HepG2 (cell line): ENCODE results near the gene IMP3. TPM values are rescaled to one million over a fixed set of nuclear protein-coding genes. Genes with fewer than 3 reads are reported as not detected.

Source experiments
- ADNP ChIP-seq: sonication (generic); formaldehyde crosslinking; IDR thresholded peaks from 2 replicates; pipeline ENCODE4 v1.4.0; 2020; ENCODE audit warnings: missing genetic modification reagents
- FOXO1 ChIP-seq: sonication (generic); formaldehyde crosslinking; IDR thresholded peaks from 2 replicates; pipeline ENCODE4 v1.4.0; 2020; ENCODE audit warnings: missing genetic modification reagents
- GTF3A ChIP-seq: sonication (generic); formaldehyde crosslinking; conservative IDR thresholded peaks from 2 replicates; pipeline ENCODE4 v1.4.0; 2020; ENCODE audit warnings: mild to moderate bottlenecking, missing genetic modification reagents
- KAT7 ChIP-seq: IDR thresholded peaks from 2 replicates; pipeline ENCODE4 v1.6.1; 2018; ENCODE audit warnings: borderline replicate concordance, missing compliant biosample characterization
- MLLT10 ChIP-seq: sonication (generic); formaldehyde crosslinking; IDR thresholded peaks from 2 replicates; pipeline ENCODE4 v1.4.0; 2020; ENCODE audit warnings: missing genetic modification reagents
- NAIF1 ChIP-seq: sonication (generic); formaldehyde crosslinking; IDR thresholded peaks from 2 replicates; pipeline ENCODE4 v1.5.0; 2020; ENCODE audit warnings: mild to moderate bottlenecking, missing genetic modification reagents, borderline replicate concordance
- NPAS2 ChIP-seq: sonication (generic); formaldehyde crosslinking; IDR thresholded peaks from 2 replicates; pipeline ENCODE4 v1.8.0; 2022; ENCODE audit warnings: mild to moderate bottlenecking, missing genetic modification reagents, borderline replicate concordance
- YY1 ChIP-seq: IDR thresholded peaks from 2 replicates; pipeline ENCODE4 v1.6.1; 2011; ENCODE audit warnings: low read length, low read depth, moderate library complexity, mild to moderate bottlenecking; ENCODE audit not compliant: insufficient read depth, insufficient replicate concordance
- ZFY ChIP-seq: sonication (generic); formaldehyde crosslinking; IDR thresholded peaks from 2 replicates; pipeline ENCODE4 v1.4.0; 2020; ENCODE audit warnings: missing genetic modification reagents
- ZNF101 ChIP-seq: sonication (generic); formaldehyde crosslinking; IDR thresholded peaks from 2 replicates; pipeline ENCODE4 v1.4.0; 2020; ENCODE audit warnings: mild to moderate bottlenecking, low read depth, missing genetic modification reagents, borderline replicate concordance
- ZNF138 ChIP-seq: sonication (generic); formaldehyde crosslinking; IDR thresholded peaks from 2 replicates; pipeline ENCODE4 v1.5.0; 2020; ENCODE audit warnings: mild to moderate bottlenecking, low read depth, missing genetic modification reagents
- ZNF20 ChIP-seq: sonication (generic); formaldehyde crosslinking; IDR thresholded peaks from 2 replicates; pipeline ENCODE4 v1.4.0; 2020; ENCODE audit warnings: mild to moderate bottlenecking, moderate library complexity, missing genetic modification reagents
- ZNF253 ChIP-seq: sonication (generic); formaldehyde crosslinking; IDR thresholded peaks from 2 replicates; pipeline ENCODE4 v1.8.0; 2022; ENCODE audit warnings: mild to moderate bottlenecking, missing genetic modification reagents, borderline replicate concordance
- ZNF33A ChIP-seq: sonication (generic); formaldehyde crosslinking; IDR thresholded peaks from 2 replicates; pipeline ENCODE4 v1.5.1; 2020; ENCODE audit warnings: missing genetic modification reagents, mild to moderate bottlenecking, moderate library complexity, borderline replicate concordance
- ZNF605 ChIP-seq: sonication (generic); formaldehyde crosslinking; IDR thresholded peaks from 2 replicates; pipeline ENCODE4 v1.8.0; 2022; ENCODE audit warnings: mild to moderate bottlenecking, missing genetic modification reagents
- polyA plus RNA-seq, 8 experiments: library from polyadenylated mRNA; depleted of rRNA in 3 of 8; stranded (reverse) in 7 of 8; unstranded in 1 of 8; fragments of >200 nt; fragmentation: Illumina TruSeq in 4 of 8; extraction: Trizol in 4 of 8; gene quantifications; 2 replicates each; pipeline versions ENCODE4 v1.2.1 to v1.2.3, GENCODE V29; 2011 to 2016; ENCODE audit warnings: low read depth in 4 of 8, missing spikeins in 1 of 8, mixed read lengths in 1 of 8; ENCODE audit not compliant: insufficient read depth in 1 of 8
- total RNA-seq, 5 experiments: library from RNA; depleted of rRNA; stranded (reverse); fragments of >200 nt; fragmentation: Illumina TruSeq; extraction: Trizol; gene quantifications; 2 replicates each; pipeline ENCODE4 v1.2.3, GENCODE V29; 2016; ENCODE audit warnings: low read depth in 1 of 5
- TF ChIP-seq, protein P1 (sequence below): sonication (generic); formaldehyde crosslinking; IDR thresholded peaks from 2 replicates; pipeline ENCODE4 v1.4.0; 2020; ENCODE audit warnings: missing genetic modification reagents
- TF ChIP-seq, protein P2 (sequence below), 2 experiments: sonication (generic) in 1 of 2; formaldehyde crosslinking in 1 of 2; IDR thresholded peaks; 2 replicates each; pipeline versions ENCODE4 v1.4.0 to v1.6.1; 2016 to 2020; ENCODE audit warnings: borderline replicate concordance in 1 of 2, low read depth in 1 of 2, mild to moderate bottlenecking in 1 of 2, missing genetic modification reagents in 1 of 2
- TF ChIP-seq, protein P3 (sequence below): sonication (generic); formaldehyde crosslinking; IDR thresholded peaks from 2 replicates; pipeline ENCODE4 v1.4.0; 2020; ENCODE audit warnings: missing genetic modification reagents, borderline replicate concordance
- TF ChIP-seq, protein P4 (sequence below): sonication (generic); formaldehyde crosslinking; IDR thresholded peaks from 2 replicates; pipeline ENCODE4 v1.4.0; 2020; ENCODE audit warnings: missing genetic modification reagents, borderline replicate concordance

IMP3 gene
- total and polyA plus RNA-seq, 2 of the 13 experiments (the other 11 are each of a cell fraction or from before 2014, with no cell fraction given), result 38.3 to 143 TPM

DNA sequence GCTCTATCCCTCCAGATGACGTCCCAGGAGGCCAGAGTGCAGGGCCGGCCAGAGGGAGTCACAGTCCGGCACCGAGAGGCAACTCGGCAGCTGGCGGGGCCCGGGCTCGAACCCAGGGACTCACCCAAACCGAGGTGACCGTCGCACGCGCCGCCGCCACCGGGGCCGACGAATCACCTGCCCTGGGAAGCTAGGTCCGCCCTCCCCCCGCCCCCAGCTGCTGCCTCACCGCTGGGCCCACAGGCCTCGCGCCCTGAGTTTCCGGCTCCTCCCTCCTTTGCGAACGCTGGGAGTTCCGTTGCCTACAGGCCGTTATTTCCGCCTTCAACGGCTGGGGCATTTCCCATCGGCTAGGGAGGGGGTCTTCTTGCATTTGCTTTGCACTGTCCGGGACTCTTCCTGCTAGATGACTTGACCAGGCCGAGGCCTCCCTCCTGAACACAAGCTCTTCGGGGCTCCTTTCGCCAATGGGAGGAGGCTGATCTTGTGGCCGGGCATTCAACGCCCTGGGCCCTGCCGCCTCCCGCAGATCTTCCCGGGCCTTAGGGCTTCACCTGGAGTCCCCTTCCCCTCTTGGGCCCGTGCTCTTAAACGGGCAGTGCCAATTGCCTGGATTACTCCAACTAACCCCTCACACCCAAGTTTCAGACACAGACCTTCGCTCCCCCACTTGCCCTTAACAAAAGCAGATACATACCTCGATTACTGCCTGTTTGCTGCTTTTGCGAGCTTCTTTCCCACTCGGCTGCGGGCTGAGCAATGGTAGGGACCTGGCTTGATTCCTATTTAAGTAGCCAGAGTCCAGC, 14.3 kb downstream of the IMP3 start, which contains the start of gene SNUPN (continued):
- TF ChIP-seq, protein P1, sequence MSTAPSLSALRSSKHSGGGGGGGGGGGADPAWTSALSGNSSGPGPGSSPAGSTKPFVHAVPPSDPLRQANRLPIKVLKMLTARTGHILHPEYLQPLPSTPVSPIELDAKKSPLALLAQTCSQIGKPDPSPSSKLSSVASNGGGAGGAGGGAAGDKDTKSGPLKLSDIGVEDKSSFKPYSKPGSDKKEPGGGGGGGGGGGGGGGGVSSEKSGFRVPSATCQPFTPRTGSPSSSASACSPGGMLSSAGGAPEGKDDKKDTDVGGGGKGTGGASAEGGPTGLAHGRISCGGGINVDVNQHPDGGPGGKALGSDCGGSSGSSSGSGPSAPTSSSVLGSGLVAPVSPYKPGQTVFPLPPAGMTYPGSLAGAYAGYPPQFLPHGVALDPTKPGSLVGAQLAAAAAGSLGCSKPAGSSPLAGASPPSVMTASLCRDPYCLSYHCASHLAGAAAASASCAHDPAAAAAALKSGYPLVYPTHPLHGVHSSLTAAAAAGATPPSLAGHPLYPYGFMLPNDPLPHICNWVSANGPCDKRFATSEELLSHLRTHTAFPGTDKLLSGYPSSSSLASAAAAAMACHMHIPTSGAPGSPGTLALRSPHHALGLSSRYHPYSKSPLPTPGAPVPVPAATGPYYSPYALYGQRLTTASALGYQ, result 0 out of 2 replicates have a peak, but pooled peaks have one; percentile 44
- TF ChIP-seq ZNF253 (CRISPR knock-in tag) (no peak), KAT7 (CRISPR knock-in tag) (peak; percentile 57; the same call in 1 of the 2 replicates), NPAS2 (no peak), YY1 (peak; percentile 36), MLLT10 (no peak), NAIF1 (CRISPR knock-in tag) (no peak; the same call in 1 of the 2 replicates), ADNP (CRISPR knock-in tag) (peak; percentile 89; the same call in 1 of the 2 replicates), ZNF101 (CRISPR knock-in tag) (no peak), ZNF33A (CRISPR knock-in tag) (peak; percentile 90; the same call in 1 of the 2 replicates), ZNF605 (peak; percentile 77), FOXO1 (CRISPR knock-in tag) (peak; percentile 46; the same call in 1 of the 2 replicates), GTF3A (peak; percentile 60; the same call in 1 of the 2 replicates), ZFY (CRISPR knock-in tag) (peak; percentile 95), ZNF138 (CRISPR knock-in tag) (peak; percentile 15; the same call in 1 of the 2 replicates), ZNF20 (CRISPR knock-in tag) (no peak)
- TF ChIP-seq, protein P2, sequence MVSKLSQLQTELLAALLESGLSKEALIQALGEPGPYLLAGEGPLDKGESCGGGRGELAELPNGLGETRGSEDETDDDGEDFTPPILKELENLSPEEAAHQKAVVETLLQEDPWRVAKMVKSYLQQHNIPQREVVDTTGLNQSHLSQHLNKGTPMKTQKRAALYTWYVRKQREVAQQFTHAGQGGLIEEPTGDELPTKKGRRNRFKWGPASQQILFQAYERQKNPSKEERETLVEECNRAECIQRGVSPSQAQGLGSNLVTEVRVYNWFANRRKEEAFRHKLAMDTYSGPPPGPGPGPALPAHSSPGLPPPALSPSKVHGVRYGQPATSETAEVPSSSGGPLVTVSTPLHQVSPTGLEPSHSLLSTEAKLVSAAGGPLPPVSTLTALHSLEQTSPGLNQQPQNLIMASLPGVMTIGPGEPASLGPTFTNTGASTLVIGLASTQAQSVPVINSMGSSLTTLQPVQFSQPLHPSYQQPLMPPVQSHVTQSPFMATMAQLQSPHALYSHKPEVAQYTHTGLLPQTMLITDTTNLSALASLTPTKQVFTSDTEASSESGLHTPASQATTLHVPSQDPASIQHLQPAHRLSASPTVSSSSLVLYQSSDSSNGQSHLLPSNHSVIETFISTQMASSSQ (IDR thresholded peaks at IDR 0.05; ENCODE audit: low read depth), result no peak
- TF ChIP-seq, protein P2 (CRISPR knock-in tag; IDR thresholded peaks at IDR 0.05; ENCODE audit: borderline replicate concordance), result no peak; the same call in 1 of the 2 replicates
- TF ChIP-seq, protein P3, sequence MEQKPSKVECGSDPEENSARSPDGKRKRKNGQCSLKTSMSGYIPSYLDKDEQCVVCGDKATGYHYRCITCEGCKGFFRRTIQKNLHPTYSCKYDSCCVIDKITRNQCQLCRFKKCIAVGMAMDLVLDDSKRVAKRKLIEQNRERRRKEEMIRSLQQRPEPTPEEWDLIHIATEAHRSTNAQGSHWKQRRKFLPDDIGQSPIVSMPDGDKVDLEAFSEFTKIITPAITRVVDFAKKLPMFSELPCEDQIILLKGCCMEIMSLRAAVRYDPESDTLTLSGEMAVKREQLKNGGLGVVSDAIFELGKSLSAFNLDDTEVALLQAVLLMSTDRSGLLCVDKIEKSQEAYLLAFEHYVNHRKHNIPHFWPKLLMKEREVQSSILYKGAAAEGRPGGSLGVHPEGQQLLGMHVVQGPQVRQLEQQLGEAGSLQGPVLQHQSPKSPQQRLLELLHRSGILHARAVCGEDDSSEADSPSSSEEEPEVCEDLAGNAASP (CRISPR knock-in tag), result no peak; the same call in 1 of the 2 replicates
- TF ChIP-seq, protein P4, sequence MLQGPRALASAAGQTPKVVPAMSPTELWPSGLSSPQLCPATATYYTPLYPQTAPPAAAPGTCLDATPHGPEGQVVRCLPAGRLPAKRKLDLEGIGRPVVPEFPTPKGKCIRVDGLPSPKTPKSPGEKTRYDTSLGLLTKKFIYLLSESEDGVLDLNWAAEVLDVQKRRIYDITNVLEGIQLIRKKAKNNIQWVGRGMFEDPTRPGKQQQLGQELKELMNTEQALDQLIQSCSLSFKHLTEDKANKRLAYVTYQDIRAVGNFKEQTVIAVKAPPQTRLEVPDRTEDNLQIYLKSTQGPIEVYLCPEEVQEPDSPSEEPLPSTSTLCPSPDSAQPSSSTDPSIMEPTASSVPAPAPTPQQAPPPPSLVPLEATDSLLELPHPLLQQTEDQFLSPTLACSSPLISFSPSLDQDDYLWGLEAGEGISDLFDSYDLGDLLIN (CRISPR knock-in tag), result 0 out of 2 replicates have a peak, but pooled peaks have one; percentile 67
